GM12874 (cell line): Measurements from ENCODE around the gene VWDE.

ENCODE experiments used
- TF ChIP-seq, protein P1 (sequence below): IDR thresholded peaks from 2 replicates; pipeline ENCODE4 v1.5.1; 2011; ENCODE audit warnings: low read depth, mild to moderate bottlenecking, control low read depth, low read length, moderate library complexity; ENCODE audit not compliant: insufficient read depth

The VWDE gene

GRCh38 chr7:12403287-12404181, at the start of gene VWDE:
TSS of gene VWDE (minus strand) at chr7:12403865. CDS start at chr7:12403716, 149 bp downstream.
- TF ChIP-seq, protein P1, sequence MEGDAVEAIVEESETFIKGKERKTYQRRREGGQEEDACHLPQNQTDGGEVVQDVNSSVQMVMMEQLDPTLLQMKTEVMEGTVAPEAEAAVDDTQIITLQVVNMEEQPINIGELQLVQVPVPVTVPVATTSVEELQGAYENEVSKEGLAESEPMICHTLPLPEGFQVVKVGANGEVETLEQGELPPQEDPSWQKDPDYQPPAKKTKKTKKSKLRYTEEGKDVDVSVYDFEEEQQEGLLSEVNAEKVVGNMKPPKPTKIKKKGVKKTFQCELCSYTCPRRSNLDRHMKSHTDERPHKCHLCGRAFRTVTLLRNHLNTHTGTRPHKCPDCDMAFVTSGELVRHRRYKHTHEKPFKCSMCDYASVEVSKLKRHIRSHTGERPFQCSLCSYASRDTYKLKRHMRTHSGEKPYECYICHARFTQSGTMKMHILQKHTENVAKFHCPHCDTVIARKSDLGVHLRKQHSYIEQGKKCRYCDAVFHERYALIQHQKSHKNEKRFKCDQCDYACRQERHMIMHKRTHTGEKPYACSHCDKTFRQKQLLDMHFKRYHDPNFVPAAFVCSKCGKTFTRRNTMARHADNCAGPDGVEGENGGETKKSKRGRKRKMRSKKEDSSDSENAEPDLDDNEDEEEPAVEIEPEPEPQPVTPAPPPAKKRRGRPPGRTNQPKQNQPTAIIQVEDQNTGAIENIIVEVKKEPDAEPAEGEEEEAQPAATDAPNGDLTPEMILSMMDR: 0 out of 2 replicates have a peak, but pooled peaks have one; percentile 3

- TF ChIP-seq, protein P1: no peak
Measured at GRCh38 chr7:12450615-12451014, 47.0 kb upstream of the VWDE start.

DNA sequence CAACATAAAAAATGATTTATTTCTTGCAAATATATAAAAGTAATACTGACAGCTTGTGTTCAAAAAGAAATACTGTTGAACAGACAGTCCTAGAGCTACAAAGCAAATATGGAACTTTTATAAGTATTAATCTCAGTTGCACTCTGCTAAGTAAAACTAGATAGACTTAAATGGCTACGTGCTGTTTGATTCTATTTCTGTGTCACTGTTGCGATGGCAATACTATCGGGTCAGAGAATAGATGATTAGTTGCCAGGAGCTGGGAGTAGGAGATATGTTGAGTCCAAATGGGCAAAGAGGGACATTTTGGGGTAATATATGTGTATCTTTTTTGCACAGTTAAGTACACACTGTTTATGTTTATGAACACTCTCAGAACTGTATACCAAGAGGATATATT, 41.1 kb upstream of the VWDE start:
- TF ChIP-seq, protein P1: no peak

DNA sequence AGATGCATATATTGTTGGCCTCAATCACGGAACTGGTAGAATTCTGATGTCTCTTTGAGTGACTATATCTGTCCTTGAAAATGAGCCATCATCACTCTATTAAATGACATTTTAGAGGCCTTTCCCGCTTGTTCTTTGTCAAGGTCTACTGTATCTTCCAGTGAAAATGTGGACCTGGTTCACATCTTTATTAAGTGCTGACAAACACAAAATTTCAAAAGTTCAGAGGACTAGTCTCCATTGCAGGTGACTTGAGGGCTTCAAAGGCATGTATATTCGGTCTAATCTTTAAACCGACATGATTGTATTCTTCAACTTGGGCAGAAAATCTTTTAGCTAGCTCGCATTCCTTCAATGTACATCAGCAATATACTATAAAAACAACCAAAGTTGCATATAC, 36.6 kb upstream of the VWDE start:
- TF ChIP-seq, protein P1: no peak

- TF ChIP-seq, protein P1: no peak
Measured at GRCh38 chr7:12436896-12437535, 33.4 kb upstream of the VWDE start.

DNA sequence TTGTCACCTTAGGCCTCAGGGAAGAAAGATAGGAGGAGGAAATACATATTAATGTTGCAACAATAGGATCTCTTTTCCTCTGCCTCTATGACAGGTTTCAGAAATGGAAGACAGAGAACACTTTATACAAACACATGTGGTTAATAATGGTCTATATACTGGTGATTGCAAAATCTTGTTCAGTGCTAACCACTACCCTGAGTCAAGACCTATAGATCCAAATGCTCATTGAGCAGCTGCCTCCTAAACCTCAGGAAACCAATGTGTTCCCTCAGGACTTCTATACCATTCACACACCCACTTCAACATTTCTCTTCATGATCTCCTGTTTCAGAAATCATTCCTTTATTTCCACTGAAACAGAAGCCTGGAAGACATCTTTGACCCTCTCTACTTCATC, 32.5 kb upstream of the VWDE start:
- TF ChIP-seq, protein P1: no peak

DNA sequence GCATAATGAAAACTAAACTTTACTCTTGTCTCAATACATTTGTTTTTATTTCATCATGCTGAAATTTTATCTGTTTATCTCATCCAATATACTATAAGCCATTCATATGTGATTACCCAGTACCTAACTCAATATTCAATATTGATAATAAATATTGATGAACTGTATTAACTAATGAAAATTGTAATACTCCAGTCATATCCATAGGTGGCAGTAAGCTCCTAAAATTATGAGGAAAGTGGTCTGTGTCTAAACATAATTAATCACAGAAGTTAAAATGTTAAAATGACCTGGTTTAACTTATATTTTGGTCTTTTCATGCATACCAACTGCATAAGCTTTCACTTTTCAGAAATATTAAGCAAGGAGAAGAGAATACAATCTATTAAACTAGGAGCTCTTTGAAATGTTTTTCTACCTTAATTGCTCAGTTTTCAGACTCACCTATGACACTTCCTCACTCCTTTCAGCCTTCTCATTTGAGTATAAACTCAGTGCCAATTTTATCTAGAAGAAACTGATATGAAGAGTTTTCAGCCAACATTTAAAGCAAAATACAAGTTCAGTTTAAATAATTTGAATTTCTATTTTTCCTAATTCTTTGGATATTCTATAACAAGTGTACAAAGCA, 30.5 kb upstream of the VWDE start:
- TF ChIP-seq, protein P1: peak; percentile 14; the same call in 1 of the 2 replicates
